ENCODE results near the gene TOMM40L. TPM values are rescaled to one million over a fixed set of nuclear protein-coding genes. Genes with fewer than 3 reads are reported as not detected.

Gene TOMM40L
- total RNA-seq, 2 experiments from 2014 or later: 11.0 to 20.1 TPM

DNA sequence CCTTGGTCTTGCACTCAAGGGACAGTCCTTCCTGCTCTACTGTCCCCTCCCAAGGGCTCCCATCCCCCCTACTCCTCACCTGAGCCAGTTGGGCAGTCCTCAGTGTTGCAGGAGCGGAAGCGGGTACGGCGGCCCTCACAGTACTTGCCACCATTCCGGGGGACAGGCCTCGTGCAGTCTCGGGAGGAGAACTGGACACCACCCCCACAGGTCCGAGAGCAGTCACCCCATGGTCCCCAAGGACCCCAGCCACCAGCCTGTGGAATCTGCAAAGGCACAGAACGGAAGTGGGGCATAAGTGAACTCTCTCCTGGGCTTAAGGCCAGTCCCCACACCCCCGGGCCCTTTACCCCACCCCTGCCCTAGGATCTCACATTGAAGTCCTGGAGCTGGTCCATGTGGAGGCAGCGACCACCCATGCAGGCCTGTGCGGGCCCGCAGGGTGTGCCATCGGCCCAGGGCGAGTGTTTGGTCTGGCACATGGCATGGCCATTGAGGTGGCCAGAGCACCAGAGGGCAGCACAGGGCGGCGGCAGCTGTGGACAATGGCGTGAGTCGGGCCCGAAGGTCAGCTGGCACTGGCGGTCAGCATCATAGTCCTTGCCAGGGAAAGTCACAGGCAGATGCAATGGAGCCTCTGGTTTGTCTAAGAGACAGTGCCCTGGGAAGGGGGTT is 32.2 kb upstream of the TOMM40L start:
- ChIA-PET CTCF (ENCODE audit: unreplicated experiment) (interaction anchor here (0.6 to 1.1 kb wide), 3 partner anchors 17 to 191 kb away, joined by 3 to 6 read pairs (median 5); partner anchors contain the start of genes B4GALT3 and TOMM40L), POLR2A (interaction anchor here (0.5 to 1.1 kb wide), 3 partner anchors 8 to 32 kb away, joined by 3 read pairs; partner anchors contain the start of gene TOMM40L)
- H3K4me2 ChIP-seq (ENCODE audit: low read length): no peak overlapping the region
- intact Hi-C loops (cut with micrococcal nuclease; ENCODE audit: unreplicated experiment): loop anchor here (5.0 kb wide), 1 partner anchor 189 kb away; no protein-coding TSS in a partner anchor
- no peak overlapping the region for H3K27ac ChIP-seq (ENCODE audit: low read depth, low read length, poor library complexity, severe bottlenecking)
- DNase-seq (ENCODE audit: low spot score): no peak
- H3K4me3 ChIP-seq (ENCODE audit: low read depth, low read length, poor library complexity, severe bottlenecking): no peak overlapping the region
- H3K79me2 ChIP-seq (ENCODE audit: insufficient read depth, low read depth, low read length): no peaks in the 10 kb centered on the region
- no TSS peak for BruUV-seq (replicated peaks)
- H3K36me3 ChIP-seq (ENCODE audit: insufficient read depth, low read length): no peaks in the 10 kb centered on the region
- no peaks in the 10 kb centered on the region for H4K20me1 ChIP-seq (ENCODE audit: insufficient read depth, low read length)
- H3K9me3 ChIP-seq (ENCODE audit: low read length): no peaks in the 10 kb centered on the region
- TF ChIP-seq EZH2phosphoT487 (IDR thresholded peaks at IDR 0.05; ENCODE audit: borderline replicate concordance, low read depth, low read length): no peak
- TF ChIP-seq, protein P1, sequence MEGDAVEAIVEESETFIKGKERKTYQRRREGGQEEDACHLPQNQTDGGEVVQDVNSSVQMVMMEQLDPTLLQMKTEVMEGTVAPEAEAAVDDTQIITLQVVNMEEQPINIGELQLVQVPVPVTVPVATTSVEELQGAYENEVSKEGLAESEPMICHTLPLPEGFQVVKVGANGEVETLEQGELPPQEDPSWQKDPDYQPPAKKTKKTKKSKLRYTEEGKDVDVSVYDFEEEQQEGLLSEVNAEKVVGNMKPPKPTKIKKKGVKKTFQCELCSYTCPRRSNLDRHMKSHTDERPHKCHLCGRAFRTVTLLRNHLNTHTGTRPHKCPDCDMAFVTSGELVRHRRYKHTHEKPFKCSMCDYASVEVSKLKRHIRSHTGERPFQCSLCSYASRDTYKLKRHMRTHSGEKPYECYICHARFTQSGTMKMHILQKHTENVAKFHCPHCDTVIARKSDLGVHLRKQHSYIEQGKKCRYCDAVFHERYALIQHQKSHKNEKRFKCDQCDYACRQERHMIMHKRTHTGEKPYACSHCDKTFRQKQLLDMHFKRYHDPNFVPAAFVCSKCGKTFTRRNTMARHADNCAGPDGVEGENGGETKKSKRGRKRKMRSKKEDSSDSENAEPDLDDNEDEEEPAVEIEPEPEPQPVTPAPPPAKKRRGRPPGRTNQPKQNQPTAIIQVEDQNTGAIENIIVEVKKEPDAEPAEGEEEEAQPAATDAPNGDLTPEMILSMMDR (conservative IDR thresholded peaks at IDR 0.05; ENCODE audit: low read length): no peak
- no peaks in the 10 kb centered on the region for H3K9me2 ChIP-seq (ENCODE audit: insufficient read depth, low read length)
- no peak overlapping the region for H2AFZ ChIP-seq (ENCODE audit: low read length)
- peaks cover 28% of the 10 kb centered on the region for H3K4me1 ChIP-seq (ENCODE audit: insufficient read depth, low read length, poor library complexity, severe bottlenecking)

DNA sequence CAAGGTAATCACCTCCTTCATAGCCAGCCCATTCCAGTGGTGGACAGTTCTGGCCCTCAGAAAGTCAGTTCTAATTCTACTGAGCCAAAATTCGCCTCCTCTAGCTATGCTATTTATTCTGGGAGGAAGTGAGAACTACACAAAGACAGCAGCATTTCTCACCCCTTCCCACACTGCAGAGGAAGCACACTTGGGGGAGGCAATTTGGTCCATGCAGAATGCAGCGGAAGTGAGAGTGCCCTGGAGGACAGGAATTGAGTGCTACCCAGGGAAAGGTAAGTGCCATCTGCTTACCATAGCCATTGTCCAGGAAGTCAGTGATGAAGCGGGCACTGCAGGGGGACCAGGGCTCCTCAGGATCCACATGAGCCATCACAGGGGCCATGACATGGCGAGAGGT is 30.7 kb upstream of the TOMM40L start:
- Histone ChIP-seq H3K4me1 (ENCODE audit: insufficient read depth, low read length, poor library complexity, severe bottlenecking) (peaks cover 32% of the 10 kb centered on the region), H4K20me1 (ENCODE audit: insufficient read depth, low read length) (no peaks in the 10 kb centered on the region), H3K4me3 (ENCODE audit: low read depth, low read length, poor library complexity, severe bottlenecking) (no peak overlapping the region), H3K9me2 (ENCODE audit: insufficient read depth, low read length) (no peaks in the 10 kb centered on the region), H3K36me3 (ENCODE audit: insufficient read depth, low read length) (no peaks in the 10 kb centered on the region), H3K79me2 (ENCODE audit: insufficient read depth, low read depth, low read length) (no peaks in the 10 kb centered on the region), H2AFZ (ENCODE audit: low read length) (peak overlapping the region; percentile 44), H3K27ac (ENCODE audit: low read depth, low read length, poor library complexity, severe bottlenecking) (peak overlapping the region; percentile 58), H3K4me2 (ENCODE audit: low read length) (peak overlapping the region; percentile 55), H3K9me3 (ENCODE audit: low read length) (no peaks in the 10 kb centered on the region)
- intact Hi-C loops (cut with micrococcal nuclease; ENCODE audit: unreplicated experiment): no loop called here
- no TSS peak for BruUV-seq (replicated peaks)
- CTCF ChIA-PET (ENCODE audit: unreplicated experiment): interaction anchor here (1.1 kb wide), 1 partner anchor 18 kb away, joined by 3 read pairs; the partner anchor contains the start of gene B4GALT3
- TF ChIP-seq, protein P1 (conservative IDR thresholded peaks at IDR 0.05; ENCODE audit: low read length): no peak
- TF ChIP-seq EZH2phosphoT487 (IDR thresholded peaks at IDR 0.05; ENCODE audit: borderline replicate concordance, low read depth, low read length): no peak
- POLR2A ChIA-PET: interaction anchor here (0.6 to 1.1 kb wide), 4 partner anchors 31 to 226 kb away, joined by 3 to 5 read pairs (median 3); partner anchors contain the start of gene TOMM40L
- peak; percentile 66 for DNase-seq (ENCODE audit: low spot score)

DNA sequence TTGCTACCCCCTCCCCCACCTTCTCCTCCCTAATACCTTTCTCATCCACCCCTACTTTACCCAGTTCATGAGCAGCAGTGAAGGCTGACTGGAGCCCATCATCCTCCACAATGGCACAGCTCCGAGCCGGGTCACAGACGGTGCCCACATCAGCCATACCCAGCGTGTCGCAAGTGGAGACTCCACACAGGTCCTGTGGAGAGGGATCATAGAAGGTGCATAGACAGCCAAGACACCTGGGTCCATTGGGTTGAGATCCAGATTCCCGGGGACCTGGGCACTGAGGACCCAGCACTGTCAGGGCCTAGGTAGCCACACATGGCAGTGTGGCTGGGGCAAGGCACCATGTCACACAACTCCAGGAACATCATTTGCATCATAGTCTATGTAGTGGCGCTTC is 29.7 kb upstream of the TOMM40L start:
- TF ChIP-seq EZH2phosphoT487 (IDR thresholded peaks at IDR 0.05; ENCODE audit: borderline replicate concordance, low read depth, low read length): no peak
- TF ChIP-seq, protein P1 (conservative IDR thresholded peaks at IDR 0.05; ENCODE audit: low read length): no peak
- no peak for DNase-seq (ENCODE audit: low spot score)
- Histone ChIP-seq H3K9me3 (ENCODE audit: low read length) (no peaks in the 10 kb centered on the region), H3K9me2 (ENCODE audit: insufficient read depth, low read length) (no peaks in the 10 kb centered on the region), H3K4me1 (ENCODE audit: insufficient read depth, low read length, poor library complexity, severe bottlenecking) (peaks cover 41% of the 10 kb centered on the region), H3K4me2 (ENCODE audit: low read length) (no peak overlapping the region), H4K20me1 (ENCODE audit: insufficient read depth, low read length) (no peaks in the 10 kb centered on the region), H2AFZ (ENCODE audit: low read length) (no peak overlapping the region), H3K36me3 (ENCODE audit: insufficient read depth, low read length) (no peaks in the 10 kb centered on the region), H3K4me3 (ENCODE audit: low read depth, low read length, poor library complexity, severe bottlenecking) (no peak overlapping the region), H3K27ac (ENCODE audit: low read depth, low read length, poor library complexity, severe bottlenecking) (no peak overlapping the region), H3K79me2 (ENCODE audit: insufficient read depth, low read depth, low read length) (no peaks in the 10 kb centered on the region)
- intact Hi-C loops (cut with micrococcal nuclease; ENCODE audit: unreplicated experiment): no loop called here
- ChIA-PET CTCF (ENCODE audit: unreplicated experiment) (no interaction called here), POLR2A (interaction anchor here (0.6 kb wide), 1 partner anchor 8 kb away, joined by 4 read pairs; no protein-coding TSS in a partner anchor)
- BruUV-seq (replicated peaks): no TSS peak
